ENCODE data around the gene STX5. TPM values are rescaled to one million over a fixed set of nuclear protein-coding genes. Genes with fewer than 3 reads are reported as not detected.
A peak's percentile ranks its signal among the peaks of the same experiment; 100 is the strongest.

The STX5 gene
- total RNA-seq, 4 donors from 2014 or later: 15.3 to 62.5 (median 30.2) TPM

DNA sequence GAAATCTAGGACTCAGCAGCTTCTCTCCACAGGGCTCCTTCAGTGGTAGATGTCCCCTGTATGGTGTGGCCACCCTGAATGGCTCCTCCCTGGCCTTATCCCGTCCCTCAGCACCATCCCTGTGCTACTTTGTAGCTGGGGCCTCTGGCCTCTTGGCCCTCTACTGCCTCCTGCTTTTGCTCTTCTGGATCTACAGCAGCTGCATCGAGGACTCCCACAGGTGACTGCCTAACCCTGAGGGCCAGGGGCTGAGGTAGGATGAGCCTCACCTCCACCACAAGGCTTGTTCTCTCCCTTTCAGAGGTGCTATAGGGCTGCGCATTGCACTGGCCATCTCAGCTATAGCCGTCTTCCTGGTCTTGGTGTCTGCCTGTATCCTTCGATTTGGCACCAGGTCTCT, 42.9 kb downstream of the STX5 start:
- intact Hi-C loops (cut with DNase I; ENCODE audit: low total_unique reads) (no loop called here), in situ Hi-C loops (cut with MboI; ENCODE audit: low pct_ligation_motif_present in 1 of 4, low pct_unique_long_range_greater_than_20kb in 1 of 4, low sequenced_read_pairs in 3 of 4) (loop anchor here in 3 of 4 donors (5.0 to 10.0 kb wide), 2 partner anchors 73 to 76 kb away; no protein-coding TSS in a partner anchor)
- H3K9me3 ChIP-seq: no peaks in the 10 kb centered on the region
- no peaks in the 10 kb centered on the region for H3K27me3 ChIP-seq
- DNase-seq: no peak
- TF ChIP-seq, protein P1, sequence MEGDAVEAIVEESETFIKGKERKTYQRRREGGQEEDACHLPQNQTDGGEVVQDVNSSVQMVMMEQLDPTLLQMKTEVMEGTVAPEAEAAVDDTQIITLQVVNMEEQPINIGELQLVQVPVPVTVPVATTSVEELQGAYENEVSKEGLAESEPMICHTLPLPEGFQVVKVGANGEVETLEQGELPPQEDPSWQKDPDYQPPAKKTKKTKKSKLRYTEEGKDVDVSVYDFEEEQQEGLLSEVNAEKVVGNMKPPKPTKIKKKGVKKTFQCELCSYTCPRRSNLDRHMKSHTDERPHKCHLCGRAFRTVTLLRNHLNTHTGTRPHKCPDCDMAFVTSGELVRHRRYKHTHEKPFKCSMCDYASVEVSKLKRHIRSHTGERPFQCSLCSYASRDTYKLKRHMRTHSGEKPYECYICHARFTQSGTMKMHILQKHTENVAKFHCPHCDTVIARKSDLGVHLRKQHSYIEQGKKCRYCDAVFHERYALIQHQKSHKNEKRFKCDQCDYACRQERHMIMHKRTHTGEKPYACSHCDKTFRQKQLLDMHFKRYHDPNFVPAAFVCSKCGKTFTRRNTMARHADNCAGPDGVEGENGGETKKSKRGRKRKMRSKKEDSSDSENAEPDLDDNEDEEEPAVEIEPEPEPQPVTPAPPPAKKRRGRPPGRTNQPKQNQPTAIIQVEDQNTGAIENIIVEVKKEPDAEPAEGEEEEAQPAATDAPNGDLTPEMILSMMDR (IDR thresholded peaks at IDR 0.05): no peak
- TF ChIP-seq POLR2A (IDR thresholded peaks at IDR 0.05): no peak
- H3K27ac ChIP-seq: peak overlapping the region in 3 of 4 donors; percentile 96 to 100 (median 98)
- 50 to 77% methylated on average over 2 to 5 of the region's 5 CpGs for WGBS, 2 donors (ENCODE audit: low coverage in 1 of 2)
- H3K36me3 ChIP-seq: peaks cover 0 to 20% (median 2%) of the 10 kb centered on the region in 4 donors
- H3K4me1 ChIP-seq: peaks cover 24 to 53% (median 43%) of the 10 kb centered on the region in 4 donors
- H3K4me3 ChIP-seq: no peak overlapping the region

- H3K9me3 ChIP-seq: no peaks in the 10 kb centered on the region
- no peaks in the 10 kb centered on the region for H3K27me3 ChIP-seq
- peak within 1 kb of the TSS; percentile 71 to 100 (median 96) for H3K4me3 ChIP-seq
- H3K4me1 ChIP-seq: peaks cover 19 to 47% (median 37%) of the 10 kb centered on the region in 4 donors
- H3K36me3 ChIP-seq: peaks cover 0 to 9% (median 1%) of the 10 kb centered on the region in 4 donors
- WGBS, 2 donors (ENCODE audit: low coverage in 1 of 2): 0% methylated on average over 67 of the region's 88 CpGs; no CpG with 5 or more reads in 1 of the 2 donors
- H3K27ac ChIP-seq: peak within 1 kb of the TSS; percentile 96 to 100 (median 99)
- intact Hi-C loops (cut with DNase I; ENCODE audit: low total_unique reads) (loop anchor here (2.0 kb wide), 1 partner anchor 78 kb away; no protein-coding TSS in a partner anchor), in situ Hi-C loops (cut with MboI; ENCODE audit: low pct_ligation_motif_present in 1 of 4, low pct_unique_long_range_greater_than_20kb in 1 of 4, low sequenced_read_pairs in 3 of 4) (loop anchor here in 3 of 4 donors (5.0 to 10.0 kb wide), 2 partner anchors 75 to 78 kb away; no protein-coding TSS in a partner anchor)
- peak; percentile 99 for DNase-seq
- TF ChIP-seq POLR2A (IDR thresholded peaks at IDR 0.05) (peak; percentile 99), POLR2AphosphoS5 (IDR thresholded peaks at IDR 0.05) (peak; percentile 99 to 100 (median 100)), EP300 (IDR thresholded peaks at IDR 0.05; ENCODE audit: low read depth) (no peak)
- TF ChIP-seq, protein P1 (IDR thresholded peaks at IDR 0.05): peak in 4 of 5 experiments; percentile 6 to 51 (median 34)
These were observed 44.7 kb downstream of the STX5 start, which contains the start of gene TMEM179B for GRCh38 chr11:62787005-62787759. Gene TMEM179B, plus strand, starts transcription at chr11:62787402. Its CDS starts 30 bp downstream, at chr11:62787432.

DNA sequence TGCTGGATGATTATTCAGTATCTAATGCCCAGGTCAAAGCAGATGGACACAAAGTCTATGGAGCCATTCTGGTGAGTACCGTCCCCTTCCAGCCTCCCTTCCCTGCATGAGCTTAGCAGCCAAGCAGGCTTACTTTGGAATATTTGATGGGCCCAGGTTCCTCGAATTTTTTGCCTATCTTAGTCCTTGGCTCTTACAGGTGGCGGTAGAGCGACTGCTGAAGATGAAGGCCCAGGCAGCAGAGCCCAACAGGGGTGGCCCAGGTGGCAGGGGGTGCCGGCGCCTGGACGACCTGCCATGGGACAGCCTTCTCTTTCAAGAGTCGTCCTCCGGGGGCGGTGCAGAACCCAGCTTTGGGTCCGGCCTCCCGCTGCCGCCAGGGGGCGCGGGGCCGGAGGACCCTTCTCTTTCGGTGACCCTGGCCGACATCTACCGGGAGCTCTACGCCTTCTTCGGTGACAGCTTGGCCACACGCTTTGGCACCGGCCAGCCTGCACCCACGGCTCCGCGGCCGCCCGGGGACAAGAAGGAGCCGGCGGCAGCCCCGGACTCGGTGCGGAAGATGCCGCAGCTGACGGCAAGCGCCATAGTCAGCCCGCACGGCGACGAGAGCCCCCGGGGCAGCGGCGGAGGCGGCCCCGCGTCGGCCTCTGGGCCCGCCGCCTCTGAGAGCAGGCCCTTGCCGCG, 45.4 kb downstream of the STX5 start:
- TF ChIP-seq POLR2A (IDR thresholded peaks at IDR 0.05): no peak
- peak in 2 of 3 donors; percentile 51 to 61 for TF ChIP-seq POLR2AphosphoS5 (IDR thresholded peaks at IDR 0.05)
- TF ChIP-seq EP300 (IDR thresholded peaks at IDR 0.05; ENCODE audit: low read depth): no peak
- TF ChIP-seq, protein P1 (IDR thresholded peaks at IDR 0.05): peak; percentile 96 to 98 (median 98)
- in situ Hi-C loops (cut with MboI; ENCODE audit: low pct_ligation_motif_present in 1 of 4, low pct_unique_long_range_greater_than_20kb in 1 of 4, low sequenced_read_pairs in 3 of 4): loop anchor here in 3 of 4 donors (5.0 to 10.0 kb wide), 2 partner anchors 76 to 78 kb away; no protein-coding TSS in a partner anchor
- Histone ChIP-seq H3K4me1 (peaks cover 17 to 45% (median 35%) of the 10 kb centered on the region in 4 donors), H3K4me3 (peak overlapping the region; percentile 71 to 100 (median 96)), H3K9me3 (no peaks in the 10 kb centered on the region), H3K36me3 (peaks cover 0 to 9% (median 1%) of the 10 kb centered on the region in 4 donors), H3K27me3 (no peaks in the 10 kb centered on the region), H3K27ac (peak overlapping the region; percentile 96 to 100 (median 99))
- intact Hi-C loops (cut with DNase I; ENCODE audit: low total_unique reads): loop anchor here (1.0 to 2.0 kb wide), 2 partner anchors 72 to 78 kb away; no protein-coding TSS in a partner anchor
- 2% methylated on average over 38 of the region's 51 CpGs; no CpG with 5 or more reads in 1 of the 2 donors for WGBS, 2 donors (ENCODE audit: low coverage in 1 of 2)
- DNase-seq: peak; percentile 93

Data from transverse colon (tissue), 4 donors.